Activated naive CD8-positive, alpha-beta T cell treated with anti-CD3 and anti-CD28 coated beads, Interleukin-2, amount 50 U/mL, for 24 hours (primary cell): ENCODE measurements around the gene STRA8.

Experiments used
- ATAC-seq: fragments of 150-1000 bp; cut with Tn5 transposase; one replicate; pipeline ENCODE4 v1.10.0; 2021
- DNase-seq: peaks from one replicate; pipeline ENCODE4 v3.0.0; 2021
- H3K27ac Mint-ChIP-seq: one replicate; pipeline ENCODE4 v1.8.0; 2021; ENCODE audit warnings: mild to moderate bottlenecking, mixed read lengths
- H3K27me3 Mint-ChIP-seq: one replicate; pipeline ENCODE4 v1.8.0; 2021; ENCODE audit warnings: mixed read lengths
- H3K36me3 Mint-ChIP-seq: one replicate; pipeline ENCODE4 v1.8.0; 2021; ENCODE audit warnings: low read depth, mixed read lengths
- H3K4me1 Mint-ChIP-seq: one replicate; pipeline ENCODE4 v1.8.0; 2021; ENCODE audit warnings: mixed read lengths
- H3K4me3 Mint-ChIP-seq: one replicate; pipeline ENCODE4 v1.8.0; 2021; ENCODE audit warnings: mild to moderate bottlenecking, moderate library complexity, mixed read lengths
- H3K9me3 Mint-ChIP-seq: one replicate; pipeline ENCODE4 v1.8.0; 2021; ENCODE audit warnings: mixed read lengths

STRA8 gene

DNA sequence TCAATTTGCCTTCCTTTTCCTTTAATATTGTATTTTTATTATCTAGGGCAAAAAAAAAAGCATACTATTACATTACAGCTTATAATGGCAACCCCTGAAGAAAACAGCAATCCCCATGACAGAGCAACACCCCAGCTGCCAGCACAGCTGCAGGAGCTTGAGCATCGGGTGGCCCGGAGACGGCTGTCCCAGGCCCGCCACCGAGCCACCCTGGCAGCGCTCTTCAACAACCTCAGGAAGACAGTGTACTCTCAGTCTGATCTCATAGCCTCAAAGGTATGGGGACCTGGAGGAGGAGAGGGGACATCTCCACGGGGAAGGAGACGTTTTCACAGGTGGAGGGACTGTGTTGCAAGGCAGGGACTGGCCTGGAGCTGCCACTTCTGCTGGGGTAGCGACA, 6.8 kb downstream of the STRA8 start:
- Mint-ChIP-seq H3K27ac (no peak overlapping the region), H3K9me3 (no peaks in the 10 kb centered on the region), H3K36me3 (no peaks in the 10 kb centered on the region), H3K27me3 (peaks cover 4% of the 10 kb centered on the region), H3K4me3 (no peak overlapping the region), H3K4me1 (peaks cover 10% of the 10 kb centered on the region)
- ATAC-seq (no peak), DNase-seq (no peak)

GRCh38 chr7:135242096-135242684, 8.6 kb downstream of the STRA8 start:
- ATAC-seq (no peak), DNase-seq (no peak)
- H3K4me3 Mint-ChIP-seq: no peak overlapping the region
- no peak overlapping the region for H3K27ac Mint-ChIP-seq
- no peaks in the 10 kb centered on the region for H3K4me1 Mint-ChIP-seq
- H3K27me3 Mint-ChIP-seq: peaks cover 4% of the 10 kb centered on the region
- no peaks in the 10 kb centered on the region for H3K9me3 Mint-ChIP-seq
- no peaks in the 10 kb centered on the region for H3K36me3 Mint-ChIP-seq

GRCh38 chr7:135245226-135246190, 11.9 kb downstream of the STRA8 start:
- ATAC-seq (no peak), DNase-seq (no peak)
- Mint-ChIP-seq H3K27me3 (peaks cover 4% of the 10 kb centered on the region), H3K36me3 (no peaks in the 10 kb centered on the region), H3K9me3 (no peaks in the 10 kb centered on the region), H3K27ac (no peak overlapping the region), H3K4me1 (no peaks in the 10 kb centered on the region), H3K4me3 (no peak overlapping the region)

- ATAC-seq (no peak), DNase-seq (no peak)
- Mint-ChIP-seq H3K27me3 (peaks cover 4% of the 10 kb centered on the region), H3K9me3 (no peaks in the 10 kb centered on the region), H3K4me3 (no peak overlapping the region), H3K36me3 (no peaks in the 10 kb centered on the region), H3K27ac (no peak overlapping the region), H3K4me1 (no peaks in the 10 kb centered on the region)
Measured at GRCh38 chr7:135246191-135246825, 12.7 kb downstream of the STRA8 start.

GRCh38 chr7:135247746-135248471, 14.3 kb downstream of the STRA8 start:
- H3K4me1 Mint-ChIP-seq: peaks cover 9% of the 10 kb centered on the region
- DNase-seq: no peak
- H3K27me3 Mint-ChIP-seq: peaks cover 4% of the 10 kb centered on the region
- no peaks in the 10 kb centered on the region for H3K9me3 Mint-ChIP-seq
- no peak overlapping the region for H3K27ac Mint-ChIP-seq
- no peak for ATAC-seq
- no peak overlapping the region for H3K4me3 Mint-ChIP-seq
- no peaks in the 10 kb centered on the region for H3K36me3 Mint-ChIP-seq

- Mint-ChIP-seq H3K27me3 (peaks cover 4% of the 10 kb centered on the region), H3K36me3 (no peaks in the 10 kb centered on the region), H3K9me3 (no peaks in the 10 kb centered on the region), H3K4me1 (peaks cover 9% of the 10 kb centered on the region), H3K27ac (no peak overlapping the region), H3K4me3 (no peak overlapping the region)
- DNase-seq: no peak
- ATAC-seq: no peak
Measured at GRCh38 chr7:135248546-135248945, 14.9 kb downstream of the STRA8 start.

DNA sequence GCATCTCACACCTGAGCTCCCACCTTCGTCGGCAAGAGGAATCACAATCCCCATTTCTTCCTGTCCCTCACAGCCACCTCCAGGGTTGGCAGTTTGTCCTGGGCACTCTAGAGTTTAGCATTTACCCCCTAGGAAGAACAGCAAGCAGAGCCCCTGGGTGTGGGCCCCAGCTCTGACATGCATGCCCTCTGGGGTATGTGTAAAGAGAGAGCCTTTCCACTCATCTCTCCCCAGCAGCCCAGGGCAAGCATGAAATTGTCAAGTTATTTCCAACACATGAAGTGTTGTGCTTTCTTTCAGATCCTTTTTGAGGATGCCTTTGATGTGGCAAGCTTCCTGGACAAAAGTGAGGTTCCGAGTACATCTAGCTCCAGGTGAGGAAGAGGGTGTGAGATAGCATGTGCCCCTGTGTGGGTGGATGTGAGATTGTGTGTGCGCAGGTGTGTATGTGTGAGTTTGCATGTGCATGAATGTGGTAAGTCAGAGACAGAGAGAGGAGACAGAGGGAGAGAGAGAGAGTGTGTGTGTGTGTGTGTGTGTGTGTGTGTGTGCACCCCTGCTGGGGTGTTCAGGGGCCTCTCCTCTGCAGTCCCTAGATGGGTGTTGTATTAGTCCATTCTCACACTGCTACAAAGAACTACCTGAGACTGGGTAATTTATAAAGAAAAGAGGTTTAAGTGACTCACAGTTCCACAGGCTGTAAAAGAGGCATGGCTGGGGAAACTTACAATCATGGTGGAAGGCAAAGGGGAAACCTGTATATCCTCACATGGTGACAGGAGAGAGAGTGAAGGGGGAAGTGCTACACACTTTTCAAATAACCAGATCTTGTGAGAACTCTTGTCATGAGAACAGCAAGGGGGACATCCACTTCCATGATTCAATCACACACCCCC, 18.1 kb downstream of the STRA8 start:
- peak; percentile 57 for ATAC-seq
- H3K27ac Mint-ChIP-seq: no peak overlapping the region
- no peak overlapping the region for H3K4me3 Mint-ChIP-seq
- DNase-seq: no peak
- no peaks in the 10 kb centered on the region for H3K36me3 Mint-ChIP-seq
- no peaks in the 10 kb centered on the region for H3K27me3 Mint-ChIP-seq
- no peaks in the 10 kb centered on the region for H3K9me3 Mint-ChIP-seq
- H3K4me1 Mint-ChIP-seq: peaks cover 12% of the 10 kb centered on the region

- DNase-seq: no peak
- Mint-ChIP-seq H3K27ac (no peak overlapping the region), H3K4me1 (peaks cover 12% of the 10 kb centered on the region), H3K27me3 (no peaks in the 10 kb centered on the region), H3K36me3 (no peaks in the 10 kb centered on the region), H3K9me3 (no peaks in the 10 kb centered on the region), H3K4me3 (no peak overlapping the region)
- ATAC-seq: peak; percentile 42
Measured at GRCh38 chr7:135253851-135254771, 20.5 kb downstream of the STRA8 start.

- Mint-ChIP-seq H3K27me3 (no peaks in the 10 kb centered on the region), H3K4me3 (no peak overlapping the region), H3K9me3 (no peaks in the 10 kb centered on the region), H3K4me1 (peaks cover 3% of the 10 kb centered on the region), H3K27ac (no peak overlapping the region), H3K36me3 (no peaks in the 10 kb centered on the region)
- DNase-seq (no peak), ATAC-seq (no peak)
Measured at GRCh38 chr7:135257790-135258189, 24.2 kb downstream of the STRA8 start.

DNA sequence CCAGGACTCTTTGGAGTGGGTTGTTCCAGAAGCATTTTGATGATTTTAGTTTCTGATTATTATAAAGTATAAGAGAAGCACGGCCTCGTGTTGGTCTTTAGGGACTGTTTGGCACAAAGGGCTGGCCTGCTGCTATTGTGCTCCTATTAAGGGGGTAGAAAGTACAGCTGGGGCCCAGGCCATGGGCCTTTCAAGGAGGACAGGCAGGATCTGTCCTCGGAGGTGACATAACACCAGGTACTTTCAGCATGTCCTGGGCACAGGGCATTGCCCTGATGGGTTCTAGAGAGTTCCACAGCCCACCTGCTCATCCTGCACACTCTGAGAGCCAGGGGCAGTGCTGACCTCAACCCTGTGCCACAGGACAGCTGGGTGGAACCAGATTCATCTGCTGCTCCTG, 24.9 kb downstream of the STRA8 start:
- Mint-ChIP-seq H3K36me3 (no peaks in the 10 kb centered on the region), H3K4me3 (no peak overlapping the region), H3K27ac (no peak overlapping the region), H3K27me3 (no peaks in the 10 kb centered on the region), H3K4me1 (peaks cover 3% of the 10 kb centered on the region), H3K9me3 (peaks cover under 1% of the 10 kb centered on the region)
- ATAC-seq (no peak), DNase-seq (no peak)

DNA sequence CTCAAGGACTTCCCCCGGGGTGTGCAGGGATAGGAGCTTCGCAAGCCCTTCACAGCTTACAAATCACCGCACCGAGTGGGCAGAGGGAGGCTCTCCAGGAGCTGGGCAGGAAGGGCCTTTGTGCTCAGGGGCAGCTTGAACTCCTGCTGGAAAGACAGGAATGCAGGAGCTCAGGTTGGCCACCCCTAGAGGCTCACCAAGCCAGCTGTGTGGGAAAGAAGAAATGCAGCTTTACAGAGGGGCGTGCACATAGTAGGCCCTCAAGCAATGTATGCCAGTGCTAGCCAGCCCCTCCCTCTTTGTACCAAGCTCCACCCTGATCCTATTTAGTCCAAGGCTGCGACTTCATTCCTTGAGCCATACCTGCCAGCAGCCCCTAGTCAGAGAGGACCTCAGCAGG, 26.1 kb downstream of the STRA8 start:
- Mint-ChIP-seq H3K4me1 (no peaks in the 10 kb centered on the region), H3K36me3 (no peaks in the 10 kb centered on the region), H3K4me3 (no peak overlapping the region), H3K9me3 (peaks cover 7% of the 10 kb centered on the region), H3K27me3 (no peaks in the 10 kb centered on the region), H3K27ac (no peak overlapping the region)
- no peak for ATAC-seq
- no peak for DNase-seq

GRCh38 chr7:135260470-135260869, 26.8 kb downstream of the STRA8 start:
- Mint-ChIP-seq H3K9me3 (peaks cover 10% of the 10 kb centered on the region), H3K27me3 (no peaks in the 10 kb centered on the region), H3K4me3 (no peak overlapping the region), H3K27ac (no peak overlapping the region), H3K36me3 (no peaks in the 10 kb centered on the region), H3K4me1 (no peaks in the 10 kb centered on the region)
- ATAC-seq: no peak
- DNase-seq: no peak
